ENCODE measurements around the gene C6orf89. TPM values are rescaled to one million over a fixed set of nuclear protein-coding genes. Genes with fewer than 3 reads are reported as not detected.

C6orf89 gene
- polyA plus RNA-seq, 1 donor (not counting 4 experiments of a cell fraction or from before 2014, with no cell fraction given): 29.0 TPM

DNA sequence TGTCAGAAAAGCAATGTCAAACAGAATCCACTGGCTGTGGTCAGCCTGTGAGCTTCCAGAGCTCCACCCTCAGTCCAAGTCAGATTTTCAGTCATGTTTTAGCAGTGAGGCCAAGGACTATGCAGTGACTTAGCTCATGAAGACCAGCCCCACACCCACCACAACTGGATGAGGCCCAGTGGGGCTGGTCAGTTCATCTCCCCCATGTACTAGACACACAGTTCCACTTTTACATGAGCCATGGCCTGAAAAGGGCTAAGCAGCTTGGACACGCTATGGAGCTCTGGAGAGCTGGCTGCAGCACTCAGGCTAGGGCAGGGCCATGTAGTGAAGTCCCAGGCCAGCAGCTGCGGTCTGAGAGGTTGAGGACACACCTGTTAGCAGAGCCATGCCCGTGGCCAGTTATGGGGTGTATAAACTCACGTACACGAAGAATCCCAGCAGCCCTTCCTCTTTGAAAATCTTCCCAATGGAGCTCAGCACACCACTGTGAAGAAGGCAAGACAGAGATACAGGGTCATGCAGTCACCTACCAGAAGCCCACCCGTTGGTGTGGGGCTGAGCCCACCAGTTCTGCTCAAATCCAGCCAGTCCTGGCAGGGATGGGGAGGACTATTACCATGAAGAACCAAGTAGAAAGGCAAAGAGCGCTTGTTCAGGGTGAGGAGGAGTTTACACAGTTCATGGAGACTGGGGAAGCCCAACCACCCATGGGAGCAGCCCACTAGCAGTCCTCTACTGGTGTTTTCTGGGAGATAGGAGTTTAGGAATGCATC, 89.7 kb downstream of the C6orf89 start:
- Histone ChIP-seq H4K20me1 (ENCODE audit: control insufficient read depth, extremely low read depth, insufficient read depth, low read length) (peaks cover 7% of the 10 kb centered on the region), H3K9ac (ENCODE audit: control insufficient read depth, extremely low read depth, insufficient read depth, low read length) (no peak overlapping the region), H3K4me2 (ENCODE audit: control insufficient read depth, extremely low read depth, insufficient read depth, low read depth, low read length) (no peak overlapping the region), H3K27ac (ENCODE audit: control insufficient read depth, insufficient read depth, low read length) (no peak overlapping the region), H3K4me3 (ENCODE audit: control insufficient read depth in 2 of 3, extremely low read depth in 1 of 3, insufficient read depth in 2 of 3, low read depth in 1 of 3, low read length in 3 of 3) (no peak overlapping the region), H3K27me3 (ENCODE audit: control insufficient read depth, extremely low read depth, insufficient read depth, low read length) (no peaks in the 10 kb centered on the region), H2AFZ (ENCODE audit: control insufficient read depth, low read length) (no peak overlapping the region), H3K4me1 (ENCODE audit: control insufficient read depth, extremely low read depth, insufficient read depth, low read length) (peaks cover 11% of the 10 kb centered on the region), H3K36me3 (ENCODE audit: control insufficient read depth in 2 of 2, extremely low read depth in 1 of 2, insufficient read depth in 2 of 2, low read length in 2 of 2) (peaks cover 46 to 51% of the 10 kb centered on the region in 2 experiments), H3K9me1 (ENCODE audit: control insufficient read depth, extremely low read depth, insufficient read depth, low read length) (no peaks in the 10 kb centered on the region), H3K79me2 (ENCODE audit: control insufficient read depth, insufficient read depth, low read length) (peaks cover 8% of the 10 kb centered on the region), H3K9me3 (ENCODE audit: control insufficient read depth, low read depth, low read length) (no peaks in the 10 kb centered on the region)
- dilution Hi-C loops (cut with MboI; ENCODE audit: extremely low pct_ligation_motif_present, low sequenced_read_pairs): no loop called here
- FAIRE-seq: no peak
- DNase-seq (ENCODE audit: low read depth, low spot score): no peak
- TF ChIP-seq EZH2 (IDR thresholded peaks at IDR 0.05; ENCODE audit: low read length) (no peak), CTCF (optimal IDR thresholded peaks at IDR 0.05 in 1 of 3, IDR thresholded peaks at IDR 0.05 in 1 of 3, conservative IDR thresholded peaks at IDR 0.05 in 1 of 3; ENCODE audit: extremely low read depth in 1 of 3, insufficient read depth in 2 of 3, low read length in 3 of 3) (no peak)

DNA sequence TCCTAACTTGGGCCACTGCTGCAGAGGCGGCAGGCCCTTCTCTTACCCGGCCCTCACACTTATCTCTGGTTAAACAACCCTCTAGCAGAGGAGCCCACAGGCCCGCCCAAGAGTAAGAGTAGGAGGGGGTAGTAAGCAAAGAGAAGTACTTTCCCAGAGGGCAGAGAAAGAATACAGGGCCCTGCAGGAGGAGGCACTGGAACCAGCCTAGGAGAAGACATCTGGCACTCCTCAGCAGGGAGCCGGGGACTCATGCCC, 90.2 kb downstream of the C6orf89 start:
- dilution Hi-C loops (cut with MboI; ENCODE audit: extremely low pct_ligation_motif_present, low sequenced_read_pairs): no loop called here
- peaks cover 6% of the 10 kb centered on the region for H3K4me1 ChIP-seq (ENCODE audit: control insufficient read depth, extremely low read depth, insufficient read depth, low read length)
- peaks cover 46 to 48% of the 10 kb centered on the region in 2 experiments for H3K36me3 ChIP-seq (ENCODE audit: control insufficient read depth in 2 of 2, extremely low read depth in 1 of 2, insufficient read depth in 2 of 2, low read length in 2 of 2)
- H3K27ac ChIP-seq (ENCODE audit: control insufficient read depth, insufficient read depth, low read length): no peak overlapping the region
- DNase-seq (ENCODE audit: low read depth, low spot score): no peak
- no peak for FAIRE-seq
- H3K9me1 ChIP-seq (ENCODE audit: control insufficient read depth, extremely low read depth, insufficient read depth, low read length): no peaks in the 10 kb centered on the region
- H3K4me3 ChIP-seq (ENCODE audit: control insufficient read depth in 2 of 3, extremely low read depth in 1 of 3, insufficient read depth in 2 of 3, low read depth in 1 of 3, low read length in 3 of 3): no peak overlapping the region
- H3K79me2 ChIP-seq (ENCODE audit: control insufficient read depth, insufficient read depth, low read length): peaks cover 13% of the 10 kb centered on the region
- no peak overlapping the region for H2AFZ ChIP-seq (ENCODE audit: control insufficient read depth, low read length)
- no peak overlapping the region for H3K9ac ChIP-seq (ENCODE audit: control insufficient read depth, extremely low read depth, insufficient read depth, low read length)
- no peak overlapping the region for H3K4me2 ChIP-seq (ENCODE audit: control insufficient read depth, extremely low read depth, insufficient read depth, low read depth, low read length)
- no peaks in the 10 kb centered on the region for H3K9me3 ChIP-seq (ENCODE audit: control insufficient read depth, low read depth, low read length)
- TF ChIP-seq EZH2 (IDR thresholded peaks at IDR 0.05; ENCODE audit: low read length) (no peak), CTCF (optimal IDR thresholded peaks at IDR 0.05 in 1 of 3, IDR thresholded peaks at IDR 0.05 in 1 of 3, conservative IDR thresholded peaks at IDR 0.05 in 1 of 3; ENCODE audit: extremely low read depth in 1 of 3, insufficient read depth in 2 of 3, low read length in 3 of 3) (no peak)
- peaks cover 12% of the 10 kb centered on the region for H4K20me1 ChIP-seq (ENCODE audit: control insufficient read depth, extremely low read depth, insufficient read depth, low read length)
- H3K27me3 ChIP-seq (ENCODE audit: control insufficient read depth, extremely low read depth, insufficient read depth, low read length): no peaks in the 10 kb centered on the region

Measured in keratinocyte (primary cell).